Measurements from ENCODE around the gene PIF1.

Gene PIF1, protein sequence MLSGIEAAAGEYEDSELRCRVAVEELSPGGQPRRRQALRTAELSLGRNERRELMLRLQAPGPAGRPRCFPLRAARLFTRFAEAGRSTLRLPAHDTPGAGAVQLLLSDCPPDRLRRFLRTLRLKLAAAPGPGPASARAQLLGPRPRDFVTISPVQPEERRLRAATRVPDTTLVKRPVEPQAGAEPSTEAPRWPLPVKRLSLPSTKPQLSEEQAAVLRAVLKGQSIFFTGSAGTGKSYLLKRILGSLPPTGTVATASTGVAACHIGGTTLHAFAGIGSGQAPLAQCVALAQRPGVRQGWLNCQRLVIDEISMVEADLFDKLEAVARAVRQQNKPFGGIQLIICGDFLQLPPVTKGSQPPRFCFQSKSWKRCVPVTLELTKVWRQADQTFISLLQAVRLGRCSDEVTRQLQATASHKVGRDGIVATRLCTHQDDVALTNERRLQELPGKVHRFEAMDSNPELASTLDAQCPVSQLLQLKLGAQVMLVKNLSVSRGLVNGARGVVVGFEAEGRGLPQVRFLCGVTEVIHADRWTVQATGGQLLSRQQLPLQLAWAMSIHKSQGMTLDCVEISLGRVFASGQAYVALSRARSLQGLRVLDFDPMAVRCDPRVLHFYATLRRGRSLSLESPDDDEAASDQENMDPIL

DNA sequence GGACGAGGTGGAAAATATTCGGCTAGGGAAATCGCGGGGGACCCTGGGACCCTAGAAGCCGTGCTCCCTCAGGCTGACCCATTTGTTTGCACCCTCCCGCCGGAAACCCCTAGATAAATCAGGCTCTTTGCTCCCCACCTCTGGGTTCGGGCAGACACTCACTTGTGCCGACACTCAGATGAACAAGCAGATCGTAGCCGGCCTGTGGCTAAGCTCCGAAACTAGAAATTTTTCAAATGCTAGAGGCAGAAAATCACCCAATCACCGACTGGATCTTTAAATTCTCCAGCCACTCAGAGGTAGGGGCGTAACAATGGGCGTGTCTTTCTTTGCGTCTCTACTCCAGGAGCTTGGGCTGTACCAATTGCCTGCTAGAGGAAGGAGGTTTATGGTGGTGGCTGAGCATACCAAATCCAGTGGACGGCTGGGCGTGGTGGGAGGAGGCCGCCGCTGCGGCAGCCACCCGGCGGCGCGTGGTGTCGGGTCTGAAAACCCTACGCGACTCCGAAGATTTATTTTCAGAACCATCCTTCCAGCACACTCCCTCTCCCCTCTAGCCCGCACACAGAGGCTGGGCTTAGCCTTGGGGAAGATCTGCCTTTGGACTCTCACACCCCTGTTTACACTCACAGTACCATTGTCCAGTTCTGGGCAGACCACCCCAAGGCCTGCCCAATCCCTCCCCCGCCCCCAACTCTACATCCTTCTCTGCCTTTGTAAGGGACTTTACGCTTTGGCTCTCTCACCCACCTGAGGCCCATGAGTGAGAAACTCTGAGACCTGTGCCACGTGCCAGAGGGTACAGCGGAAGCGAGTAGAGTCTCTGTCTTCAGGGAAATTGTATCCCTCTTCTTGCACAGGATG, at the start of gene PIF1:
Gene PIF1 (minus strand): TSS at position 217 of the 864 bp plus-strand sequence. CDS start 1,312 bp downstream, outside the sequence.
- peak; percentile 99 for DNase-seq (ENCODE audit: low read depth)

DNA sequence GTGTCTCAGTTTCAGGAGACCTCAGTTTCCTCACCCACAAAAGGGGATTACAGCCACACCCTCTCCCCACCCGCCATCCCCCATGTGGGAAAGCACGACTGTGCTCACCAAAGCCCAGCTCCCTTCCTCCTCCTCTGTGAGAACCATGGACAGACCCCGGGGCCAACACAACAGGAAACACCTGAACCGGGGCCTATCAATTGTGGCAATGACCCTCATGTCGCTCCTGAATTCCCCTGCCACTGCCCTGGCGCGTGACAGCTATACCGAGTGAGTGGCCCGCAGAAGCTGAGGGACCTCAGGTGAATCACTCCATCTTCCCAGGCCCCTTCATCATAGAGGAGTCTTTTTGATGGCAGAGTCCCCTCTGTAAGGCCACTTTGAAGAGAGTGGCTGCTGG, 44.9 kb upstream of the PIF1 start:
- no peak for DNase-seq (ENCODE audit: low read depth)

DNA sequence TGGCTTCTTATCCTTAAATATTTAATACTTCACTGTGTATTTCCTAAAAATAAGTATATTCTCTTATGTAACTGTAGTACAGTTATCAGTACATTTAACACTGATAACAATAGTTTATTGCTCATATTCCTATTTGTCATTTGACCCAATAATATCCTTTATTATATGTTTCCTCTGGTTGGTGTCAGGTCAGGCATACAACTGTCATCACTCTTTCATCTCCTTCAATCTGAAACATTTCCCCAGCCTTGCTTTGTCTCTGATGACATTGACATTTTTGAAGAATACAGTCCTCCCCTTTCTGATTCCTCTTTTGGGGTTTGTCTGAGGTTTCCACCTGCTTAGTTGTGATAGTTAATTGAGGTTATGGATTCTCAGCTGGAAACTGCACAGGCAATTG, 44.1 kb upstream of the PIF1 start:
- no peak for DNase-seq (ENCODE audit: low read depth)

DNA sequence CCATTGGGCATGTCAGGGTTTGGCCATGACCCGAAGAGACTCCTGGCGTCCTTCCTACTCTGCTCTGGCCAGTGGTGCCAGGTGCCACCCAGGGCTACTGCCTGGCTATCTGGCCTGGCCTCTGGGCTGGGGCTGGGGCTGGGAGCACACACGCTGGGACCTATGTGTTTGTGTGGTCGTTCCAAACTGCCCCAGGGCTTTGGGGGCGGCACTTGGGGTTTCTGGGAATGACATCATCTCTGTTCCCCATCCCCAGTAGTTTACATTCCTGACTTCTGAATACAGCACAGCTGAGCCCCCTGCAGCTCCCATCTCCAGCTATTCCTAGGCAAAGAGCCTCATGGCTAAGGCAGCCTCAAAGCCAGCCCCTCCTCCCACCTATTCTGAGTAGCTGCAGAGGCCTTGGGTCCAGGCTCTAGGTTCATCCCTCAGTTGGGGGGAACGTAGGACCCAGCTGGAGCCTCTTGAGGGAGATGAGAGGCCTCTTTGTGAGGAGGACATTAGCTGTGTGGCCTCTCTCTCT, 40.6 kb upstream of the PIF1 start:
- DNase-seq (ENCODE audit: low read depth): peak; percentile 95

DNA sequence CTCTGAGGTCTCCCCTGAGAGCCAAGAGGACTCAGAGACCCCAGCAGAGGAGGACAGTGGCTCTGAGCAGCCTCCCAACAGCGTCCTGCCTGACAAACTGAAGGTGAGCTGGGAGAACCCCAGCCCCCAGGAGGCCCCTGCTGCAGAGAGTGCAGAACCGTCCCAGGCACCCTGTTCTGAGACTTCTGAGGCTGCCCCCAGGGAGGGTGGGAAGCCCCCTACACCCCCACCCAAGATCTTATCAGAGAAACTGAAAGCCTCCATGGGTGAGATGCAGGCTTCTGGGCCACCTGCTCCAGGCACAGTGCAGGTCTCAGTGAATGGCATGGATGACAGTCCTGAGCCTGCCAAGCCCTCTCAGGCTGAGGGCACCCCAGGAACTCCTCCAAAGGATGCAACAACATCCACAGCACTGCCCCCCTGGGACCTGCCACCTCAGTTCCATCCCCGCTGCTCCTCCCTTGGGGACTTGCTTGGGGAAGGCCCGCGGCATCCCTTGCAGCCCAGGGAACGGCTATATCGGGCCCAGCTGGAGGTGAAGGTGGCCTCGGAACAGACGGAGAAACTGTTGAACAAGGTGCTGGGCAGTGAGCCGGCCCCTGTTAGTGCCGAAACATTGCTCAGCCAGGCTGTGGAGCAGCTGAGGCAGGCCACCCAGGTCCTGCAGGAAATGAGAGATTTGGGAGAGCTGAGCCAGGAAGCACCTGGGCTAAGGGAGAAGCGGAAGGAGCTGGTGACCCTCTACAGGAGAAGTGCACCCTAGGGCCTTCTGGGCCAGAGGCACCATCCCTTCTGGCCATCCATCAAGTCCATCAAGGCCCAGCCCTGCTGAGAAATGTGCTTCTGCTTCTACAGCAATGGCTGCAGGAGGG, 39.9 kb upstream of the PIF1 start:
- no peak for DNase-seq (ENCODE audit: low read depth)

DNA sequence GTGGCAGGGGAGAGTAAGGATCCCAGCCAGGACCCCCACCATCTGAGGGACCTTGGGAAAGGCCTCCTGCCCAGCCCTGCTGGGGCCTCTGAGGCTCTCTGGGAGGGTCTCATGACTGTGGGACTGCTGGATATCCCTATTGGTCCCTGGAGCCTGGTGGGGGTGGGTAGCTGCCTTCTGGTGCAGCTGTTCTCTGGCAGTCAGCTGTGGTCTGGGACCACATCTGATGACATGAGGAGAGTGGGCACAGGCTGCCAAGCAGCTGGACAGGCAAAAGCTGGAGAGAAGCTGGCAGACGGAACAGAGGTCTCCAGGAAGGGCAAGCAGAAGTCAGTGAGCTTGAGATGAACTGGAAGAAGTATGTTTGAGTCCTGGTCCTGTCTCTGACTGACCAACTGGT, 38.6 kb upstream of the PIF1 start:
- DNase-seq (ENCODE audit: low read depth): no peak

DNA sequence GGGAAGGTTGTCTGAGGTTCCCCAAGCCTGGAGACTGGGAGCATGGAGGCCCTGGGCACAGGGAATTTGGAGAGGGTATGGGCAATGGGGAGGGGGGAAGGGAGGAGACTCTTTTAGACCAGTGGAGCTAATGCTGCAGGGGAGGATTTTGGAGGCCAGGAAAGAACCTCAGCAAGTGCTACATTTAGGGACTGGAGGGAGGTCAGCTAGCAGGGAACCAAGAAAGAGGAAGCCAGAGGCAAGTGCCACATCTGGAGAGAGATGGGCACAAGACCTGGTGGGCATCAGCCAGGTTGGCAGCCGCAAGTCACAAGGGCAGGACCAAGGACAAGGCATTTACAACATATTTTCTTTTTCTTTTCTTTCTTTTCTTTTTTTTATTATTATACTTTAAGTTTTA, 37.0 kb upstream of the PIF1 start:
- DNase-seq (ENCODE audit: low read depth): no peak

DNA sequence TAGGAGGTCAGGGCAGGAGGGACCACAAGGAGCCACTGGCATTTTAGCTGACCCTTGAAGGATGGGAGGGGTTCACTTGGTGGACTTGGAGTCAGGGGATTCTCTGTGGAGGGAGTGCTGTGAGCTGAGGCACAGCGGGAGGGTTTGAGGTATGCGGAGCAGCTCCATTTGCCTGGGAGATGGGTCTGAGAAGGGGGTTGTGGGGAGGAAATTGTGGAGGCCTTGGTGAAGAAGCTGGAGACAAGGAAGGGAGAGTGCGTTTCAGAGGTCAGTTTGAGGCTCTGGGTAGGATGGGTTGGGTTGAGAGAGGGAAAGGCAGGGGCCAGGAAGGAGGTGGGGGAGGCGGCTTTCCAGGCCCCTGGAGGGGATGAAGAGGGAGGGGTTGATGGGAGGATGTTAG, 36.5 kb upstream of the PIF1 start:
- no peak for DNase-seq (ENCODE audit: low read depth)

DNA sequence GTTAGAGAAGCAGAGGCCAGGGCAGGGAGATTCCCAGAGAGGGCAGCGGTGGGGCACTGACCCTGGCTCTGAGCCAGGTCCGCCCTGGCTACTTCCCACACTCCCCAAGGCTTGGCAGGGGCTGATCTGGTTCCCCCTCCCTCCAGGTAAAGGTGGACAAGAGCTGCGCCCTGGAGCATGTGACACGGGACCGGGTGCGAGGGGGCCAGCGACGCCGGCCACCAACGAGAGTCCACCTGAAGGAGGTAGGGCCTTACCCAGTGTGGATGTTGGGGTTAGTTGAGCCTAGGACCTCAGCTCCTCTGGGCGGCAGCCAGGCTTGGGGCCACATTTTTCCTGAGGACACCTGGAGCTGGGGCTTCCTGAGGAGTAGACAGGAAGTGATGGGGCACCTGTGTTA, 35.9 kb upstream of the PIF1 start:
- DNase-seq (ENCODE audit: low read depth): no peak

DNA sequence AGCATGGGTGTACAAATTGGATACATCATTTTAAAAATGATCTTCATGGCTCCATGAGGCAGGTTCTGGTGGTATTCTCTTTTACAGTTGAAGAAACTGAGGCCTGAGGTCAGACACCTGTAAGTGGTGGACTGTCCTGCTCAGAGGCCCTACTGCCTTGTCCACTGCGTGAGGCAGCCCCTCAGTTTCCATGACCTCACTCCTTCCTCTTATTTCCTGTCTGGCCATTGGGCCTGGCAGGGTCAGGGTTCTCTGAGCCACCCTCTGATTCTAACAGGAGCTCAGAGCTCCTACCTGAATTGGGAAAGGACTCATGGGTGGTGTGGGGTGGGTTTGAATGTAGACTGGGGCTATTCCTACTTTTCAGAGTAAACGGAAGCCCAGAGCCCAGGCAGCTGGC, 33.8 kb upstream of the PIF1 start:
- no peak for DNase-seq (ENCODE audit: low read depth)

DNA sequence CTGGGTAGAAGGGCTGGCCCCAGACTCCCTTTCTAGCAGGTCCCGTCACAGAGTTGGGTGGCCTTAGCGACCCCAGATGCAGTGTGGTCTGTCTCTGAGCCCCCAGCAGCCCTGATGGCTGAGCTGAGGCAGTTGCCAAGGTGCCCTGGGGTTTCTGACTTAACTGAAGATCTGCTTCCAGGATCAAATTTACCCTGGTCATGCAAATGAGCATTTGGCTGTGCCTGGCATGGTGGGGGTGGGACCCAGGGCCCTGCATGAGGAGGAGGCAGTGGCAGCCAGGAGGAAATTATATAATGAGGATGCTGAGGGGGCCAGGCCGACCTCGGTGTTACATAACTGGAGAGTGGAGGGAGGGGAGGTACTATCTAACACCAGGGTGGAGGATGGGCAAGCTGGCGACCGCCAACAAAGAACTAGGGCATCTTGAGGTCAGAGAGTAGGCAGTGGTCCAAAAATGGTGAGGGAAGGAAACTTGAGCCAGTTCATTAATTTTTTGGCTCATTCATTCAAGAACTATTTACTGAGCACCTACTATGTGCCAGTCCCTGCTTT, 32.7 kb upstream of the PIF1 start:
- no peak for DNase-seq (ENCODE audit: low read depth)

DNA sequence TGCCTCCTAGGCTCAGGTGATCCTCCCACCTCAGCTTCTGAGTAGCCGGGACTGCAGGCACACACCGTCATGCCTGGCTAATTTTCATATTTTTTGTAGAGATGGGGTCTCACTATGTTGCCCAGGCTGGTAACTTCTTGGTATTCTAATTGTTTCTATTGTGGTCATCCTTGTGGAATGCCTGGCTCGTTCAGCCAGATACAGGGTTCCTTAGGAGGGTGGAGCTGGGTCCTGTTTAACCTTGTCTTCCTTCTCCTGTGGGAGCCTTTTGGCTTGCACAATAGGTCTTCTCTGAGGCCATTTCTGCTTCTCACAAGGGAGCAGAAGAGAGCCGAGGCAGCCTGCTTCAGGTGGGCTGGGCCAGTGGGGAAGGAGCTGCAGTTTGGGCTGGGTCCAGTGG, 32.0 kb upstream of the PIF1 start:
- DNase-seq (ENCODE audit: low read depth): peak; percentile 89

DNA sequence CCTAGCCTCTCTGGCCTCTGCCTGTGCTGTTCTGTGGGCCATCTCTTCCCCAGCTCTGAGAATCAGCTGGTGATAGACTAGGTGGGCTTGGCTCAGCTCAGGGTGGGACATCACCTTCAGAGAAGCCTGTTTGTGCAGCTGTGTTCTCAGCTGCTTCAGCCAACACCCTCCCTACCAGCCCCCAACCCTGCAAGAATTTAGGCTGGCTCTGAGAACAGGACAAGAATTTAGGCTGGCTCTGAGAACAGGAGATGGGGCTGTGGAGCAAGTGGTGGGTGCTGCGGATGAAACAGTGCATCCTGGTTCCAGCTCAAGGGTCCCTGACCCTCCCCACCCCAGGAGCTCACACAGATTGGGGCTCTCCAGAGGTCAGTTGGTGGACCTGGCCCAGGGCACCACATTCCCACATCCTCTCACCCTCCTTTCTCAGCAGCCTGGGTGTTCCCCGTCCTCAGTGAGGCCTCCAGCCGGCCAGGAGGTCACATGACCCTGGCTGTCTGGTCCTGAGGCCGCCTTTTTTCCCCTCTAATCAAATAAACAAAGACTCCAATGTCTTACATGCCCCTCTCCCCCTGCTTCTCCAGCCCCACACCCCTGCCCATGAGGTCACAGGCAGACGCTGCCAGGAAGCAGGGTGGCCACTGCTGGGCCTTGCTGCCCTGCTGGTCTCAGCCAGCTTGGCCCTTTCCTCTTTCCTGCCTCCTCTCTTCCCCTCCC, 31.1 kb upstream of the PIF1 start:
- DNase-seq (ENCODE audit: low read depth): peak; percentile 71

DNA sequence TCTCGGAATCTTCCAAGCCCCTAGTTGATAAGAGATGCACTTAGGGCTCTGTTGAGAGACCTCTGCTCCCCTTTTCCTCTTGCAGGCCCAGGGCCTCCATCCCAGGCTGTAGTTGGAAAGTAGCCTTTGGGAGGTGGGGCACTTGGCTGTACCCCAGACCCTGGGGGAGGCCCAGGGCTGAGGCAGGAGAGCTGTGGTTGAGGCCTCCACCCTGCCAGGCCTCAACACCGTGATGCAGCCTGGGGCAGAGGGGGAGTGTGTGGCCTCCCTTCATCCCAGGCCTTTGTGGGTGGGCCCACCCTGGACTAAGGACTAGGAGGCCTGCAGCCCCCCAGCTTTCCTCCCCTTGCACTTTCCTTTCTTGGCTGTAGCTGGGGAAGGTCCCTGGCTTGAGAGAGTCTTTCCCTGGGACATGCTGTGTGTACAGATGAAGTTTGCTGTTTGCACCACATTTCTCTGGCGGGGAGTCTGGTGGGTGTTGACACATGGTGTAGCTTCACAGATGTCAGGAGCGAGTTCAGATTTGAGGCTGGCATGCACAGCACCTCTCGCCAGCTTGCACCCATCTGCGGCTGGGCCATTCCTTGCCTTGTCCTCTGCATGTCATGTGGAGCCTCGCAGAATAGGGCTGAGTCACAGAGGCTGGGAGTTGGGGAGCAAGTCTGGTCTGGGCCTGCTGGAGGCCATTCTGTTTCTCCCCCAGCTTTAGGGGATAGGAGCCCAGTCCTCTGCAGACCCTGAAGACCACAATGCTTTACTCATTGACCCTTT, 29.9 kb upstream of the PIF1 start:
- DNase-seq (ENCODE audit: low read depth): no peak

DNA sequence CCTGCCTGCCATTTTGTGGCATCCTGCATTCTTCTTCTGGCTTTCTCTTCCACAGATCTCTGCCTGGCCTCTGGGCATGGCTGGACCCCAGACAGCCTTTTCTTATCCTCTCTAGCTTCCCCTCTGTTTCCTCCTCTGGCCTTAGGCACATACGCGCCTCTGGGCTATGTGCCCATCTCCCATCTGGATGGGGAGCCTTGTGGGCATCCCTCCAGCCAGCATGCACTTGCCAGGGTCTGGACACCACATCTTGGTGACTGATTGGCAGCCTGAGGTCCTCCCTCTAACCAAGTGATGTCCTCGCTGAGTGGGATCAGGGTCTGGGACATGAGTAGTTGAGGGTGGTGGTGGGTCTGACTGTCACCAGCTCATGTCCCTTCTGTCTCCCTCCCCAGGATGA, 29.1 kb upstream of the PIF1 start:
- DNase-seq (ENCODE audit: low read depth): no peak

DNA sequence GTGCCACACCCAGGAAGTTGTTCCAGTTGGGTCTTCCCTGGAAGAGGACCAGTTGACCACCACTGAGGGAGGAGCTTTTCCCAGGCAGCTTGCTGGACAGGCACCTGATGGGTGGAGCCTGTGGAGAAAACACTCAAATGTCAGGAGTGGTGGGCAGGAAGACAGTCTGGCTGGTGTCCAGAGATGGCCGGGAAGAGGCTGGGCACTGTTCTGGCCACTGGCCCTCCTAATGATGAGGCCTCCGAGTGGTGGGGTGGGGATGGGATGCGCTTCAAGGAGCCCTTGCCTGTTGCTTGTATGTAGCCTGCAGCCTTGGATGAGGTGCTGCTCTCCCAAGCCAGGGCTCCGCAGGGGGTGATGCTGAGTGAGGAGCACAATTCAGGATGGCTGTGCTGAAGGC, 28.6 kb upstream of the PIF1 start:
- DNase-seq (ENCODE audit: low read depth): no peak

DNA sequence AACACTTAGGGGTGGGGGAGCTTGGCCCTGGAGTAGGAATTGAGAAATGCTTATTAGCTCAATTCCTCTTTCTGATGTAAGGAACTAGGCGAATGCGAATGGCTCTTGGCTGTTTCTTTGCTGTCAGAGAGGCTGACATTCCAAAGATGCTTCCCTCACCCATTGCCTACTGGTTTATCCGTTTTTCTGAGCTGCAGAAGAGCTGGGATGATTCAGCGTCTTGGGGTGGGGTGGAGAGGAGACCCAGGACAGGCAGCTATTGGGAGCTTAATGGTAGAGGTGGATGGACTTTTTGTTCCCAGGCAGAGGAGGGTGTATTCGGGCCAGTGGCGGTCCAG, 26.0 kb upstream of the PIF1 start:
- peak; percentile 96 for DNase-seq (ENCODE audit: low read depth)

DNA sequence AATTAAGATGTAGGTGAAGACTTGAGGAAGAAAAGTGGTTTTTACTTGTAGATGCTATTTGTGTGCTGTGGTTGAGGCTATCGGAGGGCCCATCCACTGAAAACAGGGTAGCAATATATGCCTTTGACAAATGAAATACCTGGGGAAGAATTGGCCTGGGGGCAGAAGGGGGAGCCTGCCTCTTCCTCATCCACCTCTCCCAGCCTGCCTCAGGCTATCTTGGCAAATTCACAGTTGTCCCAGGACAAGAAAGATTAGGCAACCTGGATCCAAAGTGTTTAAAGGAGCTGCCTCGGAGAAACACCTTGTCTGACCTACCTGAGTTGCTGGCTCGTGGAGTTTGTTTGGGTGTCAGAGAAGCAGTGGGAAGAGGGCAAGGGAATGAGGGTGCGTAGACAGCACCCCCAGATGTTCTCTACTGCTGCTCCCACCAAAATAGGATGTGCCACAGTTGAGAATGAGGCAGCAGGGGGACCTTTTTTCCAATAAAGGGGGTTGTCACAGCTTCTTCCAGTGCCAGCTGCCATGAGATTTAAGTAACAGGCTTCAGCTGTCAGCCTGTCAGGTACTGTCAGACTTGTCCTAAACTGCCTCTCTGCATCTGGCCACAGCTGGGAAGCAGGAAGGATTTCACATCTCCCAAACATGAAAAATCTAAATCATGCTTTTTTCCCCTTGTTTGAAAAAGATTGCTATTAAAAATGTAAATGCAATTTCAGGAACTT, 25.5 kb upstream of the PIF1 start:
- DNase-seq (ENCODE audit: low read depth): no peak
